Measurements from ENCODE around the gene GPR180. TPM values are rescaled to one million over a fixed set of nuclear protein-coding genes. Genes with fewer than 3 reads are reported as not detected.
A peak's percentile ranks its signal among the peaks of the same experiment; 100 is the strongest.

The GPR180 gene
- total and polyA plus RNA-seq, 10 of the 15 experiments (the other 5 are each of a cell fraction or from before 2014, with no cell fraction given), result 1.6 to 7.2 (median 5.3) TPM

DNA sequence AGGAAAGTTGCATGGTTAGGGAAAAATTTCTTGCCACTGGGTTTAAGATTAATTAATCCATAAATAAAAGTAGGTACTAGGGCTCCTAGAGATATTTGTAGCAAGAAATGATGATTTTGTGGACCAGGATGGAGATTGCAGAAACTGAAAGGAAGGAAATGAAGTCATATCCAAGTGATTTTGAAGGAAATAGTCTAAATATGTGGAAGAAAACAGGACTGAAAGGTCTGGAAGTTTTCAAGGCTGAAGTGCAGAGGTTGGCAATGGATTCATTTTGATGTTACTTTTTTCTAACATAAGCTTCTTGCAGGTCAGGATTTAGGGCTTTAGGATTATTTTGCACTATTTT is 57.9 kb downstream of the GPR180 start:
- DNase-seq (ENCODE audit: low read depth, low spot score) (no peak), FAIRE-seq (no peak)
- POLR2A ChIA-PET, result no interaction called here

GRCh38 chr13:94660695-94661326 is 59.2 kb downstream of the GPR180 start:
- H3K27ac ChIP-seq (ENCODE audit: control insufficient read depth, insufficient read depth), result no peak overlapping the region
- in situ Hi-C loops (cut with MboI), result no loop called here
- RAD21 ChIA-PET (ENCODE audit: unreplicated experiment), result interaction anchor here (1.0 to 1.2 kb wide), 2 partner anchors 35 to 41 kb away, joined by 3 read pairs; no protein-coding TSS in a partner anchor
- POLR2A ChIA-PET, result no interaction called here
- H3K79me2 ChIP-seq (ENCODE audit: control insufficient read depth, insufficient read depth, low read length), result no peaks in the 10 kb centered on the region
- H2AFZ ChIP-seq (ENCODE audit: control insufficient read depth, low read depth, low read length), result no peak overlapping the region
- no peak for TF ChIP-seq CBX5 (IDR thresholded peaks at IDR 0.05; ENCODE audit: low read depth)
- TF ChIP-seq SMAD1 (IDR thresholded peaks at IDR 0.05; ENCODE audit: low read depth, partially characterized antibody), result no peak
- TF ChIP-seq KLF5 (IDR thresholded peaks at IDR 0.05; ENCODE audit: partially characterized antibody), result no peak
- peak; percentile 35 for TF ChIP-seq RAD21 (IDR thresholded peaks at IDR 0.05; ENCODE audit: insufficient read depth, low read depth, low read length)
- TF ChIP-seq SMAD5 (IDR thresholded peaks at IDR 0.05; ENCODE audit: low read depth), result no peak
- TF ChIP-seq, protein P1, sequence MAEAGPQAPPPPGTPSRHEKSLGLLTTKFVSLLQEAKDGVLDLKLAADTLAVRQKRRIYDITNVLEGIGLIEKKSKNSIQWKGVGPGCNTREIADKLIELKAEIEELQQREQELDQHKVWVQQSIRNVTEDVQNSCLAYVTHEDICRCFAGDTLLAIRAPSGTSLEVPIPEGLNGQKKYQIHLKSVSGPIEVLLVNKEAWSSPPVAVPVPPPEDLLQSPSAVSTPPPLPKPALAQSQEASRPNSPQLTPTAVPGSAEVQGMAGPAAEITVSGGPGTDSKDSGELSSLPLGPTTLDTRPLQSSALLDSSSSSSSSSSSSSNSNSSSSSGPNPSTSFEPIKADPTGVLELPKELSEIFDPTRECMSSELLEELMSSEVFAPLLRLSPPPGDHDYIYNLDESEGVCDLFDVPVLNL (IDR thresholded peaks at IDR 0.05; ENCODE audit: low read depth, low read length), result no peak
- TF ChIP-seq NFIC (IDR thresholded peaks at IDR 0.05; ENCODE audit: low read depth, low read length), result no peak
- peak in 2 of 3 experiments; percentile 27 to 29; a peak in 3 of 6 replicates for TF ChIP-seq CTCF (IDR thresholded peaks at IDR 0.05 in 2 of 3, conservative IDR thresholded peaks at IDR 0.05 in 1 of 3; ENCODE audit: control insufficient read depth in 2 of 3, extremely low read depth in 1 of 3, insufficient read depth in 1 of 3, low read depth in 3 of 3, low read length in 3 of 3)
- H3K4me3 ChIP-seq, result no peak overlapping the region
- intact Hi-C loops (cut with micrococcal nuclease; ENCODE audit: unreplicated experiment), result no loop called here
- ATAC-seq (peak; percentile 47), DNase-seq (ENCODE audit: low read depth, low spot score) (no peak), FAIRE-seq (no peak)
- WGBS (ENCODE audit: insufficient coverage, insufficient replicate concordance, low lambda C conversion rate, missing lambda C conversion rate), result 48% methylated on average over 6 of the region's 6 CpGs
- no peak overlapping the region for H3K9ac ChIP-seq (ENCODE audit: control insufficient read depth, insufficient read depth, low read length)
- peaks cover 9% of the 10 kb centered on the region for H3K4me1 ChIP-seq (ENCODE audit: control insufficient read depth, insufficient read depth, low read length)
- CTCF ChIA-PET, result interaction anchor here (1.2 to 6.2 kb wide), 7 partner anchors 11 to 745 kb away, joined by 3 to 47 read pairs (median 3); no protein-coding TSS in a partner anchor
- H3K27me3 ChIP-seq (replicated peaks in 1 of 2; ENCODE audit: control insufficient read depth in 2 of 2, insufficient read depth in 2 of 2, low read length in 1 of 2), result 0 out of 4 replicates have a peak, but pooled peaks cover 0 to 2% of the 10 kb centered on the region in 2 experiments
- H4K20me1 ChIP-seq (ENCODE audit: control insufficient read depth, insufficient read depth), result no peaks in the 10 kb centered on the region
- BruUV-seq (replicated peaks), result no TSS peak
- H3K4me2 ChIP-seq (ENCODE audit: control insufficient read depth, insufficient read depth), result no peak overlapping the region
- SMC1A ChIA-PET (ENCODE audit: uncharacterized antibody, unreplicated experiment), result no interaction called here
- H3K36me3 ChIP-seq (ENCODE audit: control insufficient read depth in 2 of 2, insufficient read depth in 2 of 2, low read length in 1 of 2), result no peaks in the 10 kb centered on the region
- no peaks in the 10 kb centered on the region for H3K9me3 ChIP-seq (replicated peaks; ENCODE audit: control insufficient read depth, insufficient read depth, low read length)

More for the DNA sequence above, 57.9 kb downstream of the GPR180 start:
- SMC1A ChIA-PET (ENCODE audit: uncharacterized antibody, unreplicated experiment), result interaction anchor here (0.6 to 1.6 kb wide), 3 partner anchors 9 to 1817 kb away, joined by 3 to 4 read pairs (median 3); no protein-coding TSS in a partner anchor
- H3K9me3 ChIP-seq (replicated peaks; ENCODE audit: control insufficient read depth, insufficient read depth, low read length), result no peaks in the 10 kb centered on the region
- RAD21 ChIA-PET (ENCODE audit: unreplicated experiment), result no interaction called here
- H3K27ac ChIP-seq (ENCODE audit: control insufficient read depth, insufficient read depth), result no peak overlapping the region
- intact Hi-C loops (cut with micrococcal nuclease; ENCODE audit: unreplicated experiment), result no loop called here
- H3K4me2 ChIP-seq (ENCODE audit: control insufficient read depth, insufficient read depth), result no peak overlapping the region
- CTCF ChIA-PET, result interaction anchor here (0.9 to 6.2 kb wide), 7 partner anchors 9 to 745 kb away, joined by 3 to 47 read pairs (median 3); no protein-coding TSS in a partner anchor
- no peak overlapping the region for H3K4me3 ChIP-seq
- TF ChIP-seq MEF2B (IDR thresholded peaks at IDR 0.05; ENCODE audit: partially characterized antibody, poor library complexity, severe bottlenecking) (no peak), ZNF274 (IDR thresholded peaks at IDR 0.05; ENCODE audit: insufficient read depth, insufficient read length) (no peak), NRF1 (conservative IDR thresholded peaks at IDR 0.05; ENCODE audit: low read depth, low read length) (no peak)
- TF ChIP-seq, protein P2, sequence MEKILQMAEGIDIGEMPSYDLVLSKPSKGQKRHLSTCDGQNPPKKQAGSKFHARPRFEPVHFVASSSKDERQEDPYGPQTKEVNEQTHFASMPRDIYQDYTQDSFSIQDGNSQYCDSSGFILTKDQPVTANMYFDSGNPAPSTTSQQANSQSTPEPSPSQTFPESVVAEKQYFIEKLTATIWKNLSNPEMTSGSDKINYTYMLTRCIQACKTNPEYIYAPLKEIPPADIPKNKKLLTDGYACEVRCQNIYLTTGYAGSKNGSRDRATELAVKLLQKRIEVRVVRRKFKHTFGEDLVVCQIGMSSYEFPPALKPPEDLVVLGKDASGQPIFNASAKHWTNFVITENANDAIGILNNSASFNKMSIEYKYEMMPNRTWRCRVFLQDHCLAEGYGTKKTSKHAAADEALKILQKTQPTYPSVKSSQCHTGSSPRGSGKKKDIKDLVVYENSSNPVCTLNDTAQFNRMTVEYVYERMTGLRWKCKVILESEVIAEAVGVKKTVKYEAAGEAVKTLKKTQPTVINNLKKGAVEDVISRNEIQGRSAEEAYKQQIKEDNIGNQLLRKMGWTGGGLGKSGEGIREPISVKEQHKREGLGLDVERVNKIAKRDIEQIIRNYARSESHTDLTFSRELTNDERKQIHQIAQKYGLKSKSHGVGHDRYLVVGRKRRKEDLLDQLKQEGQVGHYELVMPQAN (conservative IDR thresholded peaks at IDR 0.05), result no peak
- H3K9ac ChIP-seq (ENCODE audit: control insufficient read depth, insufficient read depth, low read length), result no peak overlapping the region
- no peak overlapping the region for H2AFZ ChIP-seq (ENCODE audit: control insufficient read depth, low read depth, low read length)
- H3K4me1 ChIP-seq (ENCODE audit: control insufficient read depth, insufficient read depth, low read length), result peaks cover 9% of the 10 kb centered on the region
- H4K20me1 ChIP-seq (ENCODE audit: control insufficient read depth, insufficient read depth), result no peaks in the 10 kb centered on the region
- no TSS peak for BruUV-seq (replicated peaks)
- in situ Hi-C loops (cut with MboI), result no loop called here
- ATAC-seq, result no peak
- H3K27me3 ChIP-seq (replicated peaks in 1 of 2; ENCODE audit: control insufficient read depth in 2 of 2, insufficient read depth in 2 of 2, low read length in 1 of 2), result no peaks in the 10 kb centered on the region
- no peaks in the 10 kb centered on the region for H3K36me3 ChIP-seq (ENCODE audit: control insufficient read depth in 2 of 2, insufficient read depth in 2 of 2, low read length in 1 of 2)
- H3K79me2 ChIP-seq (ENCODE audit: control insufficient read depth, insufficient read depth, low read length), result no peaks in the 10 kb centered on the region
